K562 (cell line): ENCODE data around the gene TPD52L1. TPM values are rescaled to one million over a fixed set of nuclear protein-coding genes. Genes with fewer than 3 reads are reported as not detected.

ENCODE experiments used
- ATAC-seq: fragments of 200-7000 bp; cut with Tn5 transposase; 3 replicates; pipeline ENCODE4 v1.9.1; 2020; ENCODE audit warnings: moderate library complexity
- BruUV-seq: library from RNA; stranded (reverse); fragments of 400-500 nt; replicated peaks from 2 replicates; lab custom pipeline; 2021; lab: Mats Ljungman, UMichigan
- CTCF ChIA-PET: fragments of 300-600 bp; formaldehyde crosslinking; extraction: SDS; loops from one replicate; lab custom pipeline; 2021; ENCODE audit warnings: low intra/inter-chr PET ratio; lab: Yijun Ruan, JAX
- POLR2A ChIA-PET: fragments of 300-600, 350-650 bp; sonication (Branson Sonifier 250); formaldehyde crosslinking; extraction: SDS; loops from one replicate; lab custom pipeline; 2021; ENCODE audit warnings: antibody characterized with exemption, inconsistent platforms; lab: Yijun Ruan, JAX
- DNase-seq, 4 experiments: peaks; one replicate each; pipeline versions ENCODE4 v3.0.0 to v3.0.0-alpha.2; 2011 to 2018; ENCODE audit warnings: low spot score in 3 of 4, mixed read lengths in 3 of 4; ENCODE audit errors: extremely low read depth in 1 of 4
- FAIRE-seq: peaks from 2 replicates; lab custom pipeline; 2011; peaks lifted over from hg19 to GRCh38; lab: Jason Lieb, UNC
- H2AFZ ChIP-seq: 2 replicates; pipeline ENCODE4 v1.6.0; 2011; ENCODE audit warnings: low read depth, low read length, control low read depth, inconsistent platforms
- H3K27ac ChIP-seq: fragments of 200-600 bp; 3 replicates; pipeline ENCODE4 v1.8.0; 2011; ENCODE audit warnings: low read depth, mild to moderate bottlenecking, control low read depth, inconsistent platforms, low read length, moderate library complexity, mixed read lengths; ENCODE audit errors: extremely low read depth
- H3K27me3 ChIP-seq, 2 experiments: fragments of 300-600 bp in 1 of 2; 2 replicates in 1 of 2; 3 replicates in 1 of 2; pipeline versions ENCODE4 v1.6.0 to v1.8.0; 2011; ENCODE audit warnings: inconsistent platforms in 2 of 2, low read length in 2 of 2, mild to moderate bottlenecking in 1 of 2, mixed read lengths in 1 of 2, moderate library complexity in 1 of 2; ENCODE audit not compliant: control insufficient read depth in 2 of 2, insufficient read depth in 2 of 2
- H3K36me3 ChIP-seq: fragments of 300-600 bp; 3 replicates; pipeline ENCODE4 v1.8.0; 2011; ENCODE audit warnings: mild to moderate bottlenecking, low read length, inconsistent platforms; ENCODE audit not compliant: control insufficient read depth, insufficient read depth
- H3K4me1 ChIP-seq, 2 experiments: fragments of 200-600 bp in 1 of 2; replicated peaks in 1 of 2; 2 replicates in 1 of 2; 3 replicates in 1 of 2; pipeline versions ENCODE4 v1.5.1 to v1.8.0; 2011; ENCODE audit warnings: inconsistent platforms in 2 of 2, low read length in 2 of 2, mild to moderate bottlenecking in 1 of 2, mixed read lengths in 1 of 2, moderate library complexity in 1 of 2; ENCODE audit not compliant: control insufficient read depth in 2 of 2, insufficient read depth in 2 of 2
- H3K4me2 ChIP-seq: 2 replicates; pipeline ENCODE4 v1.6.1; 2011; ENCODE audit warnings: low read length, control low read depth, inconsistent platforms, mixed read lengths; ENCODE audit not compliant: insufficient read depth
- H3K4me3 ChIP-seq: fragments of 200-600 bp; sonication (generic), shearing (Covaris generic); 2 replicates; pipeline ENCODE4 v1.5.1; 2016; ENCODE audit warnings: control low read depth, inconsistent platforms
- H3K79me2 ChIP-seq: fragments of 200-600 bp; 3 replicates; pipeline ENCODE4 v1.8.0; 2011; ENCODE audit warnings: low read length, inconsistent platforms; ENCODE audit not compliant: control insufficient read depth, insufficient read depth
- H3K9ac ChIP-seq, 2 experiments: 2 replicates each; pipeline versions ENCODE4 v1.6.0 to v1.6.1; 2011; ENCODE audit warnings: low read depth in 2 of 2, low read length in 2 of 2, control low read depth in 1 of 2, inconsistent platforms in 1 of 2, mild to moderate bottlenecking in 1 of 2, mixed read lengths in 1 of 2; ENCODE audit not compliant: insufficient read depth in 1 of 2
- H3K9me1 ChIP-seq: one replicate; pipeline ENCODE4 v1.6.0; 2011; ENCODE audit warnings: inconsistent platforms, mild to moderate bottlenecking, low read length, moderate library complexity; ENCODE audit not compliant: control insufficient read depth, insufficient read depth
- H3K9me3 ChIP-seq: replicated peaks from 2 replicates; pipeline ENCODE4 v1.5.1; 2011; ENCODE audit warnings: low read depth, low read length, inconsistent platforms; ENCODE audit not compliant: control insufficient read depth, insufficient read depth
- H4K20me1 ChIP-seq: replicated peaks from 2 replicates; pipeline ENCODE4 v1.6.1; 2011; ENCODE audit warnings: low read length, inconsistent platforms, mixed read lengths; ENCODE audit not compliant: control insufficient read depth, insufficient read depth
- ELF2 ChIP-seq: fragments of 250-450 bp; sonication (Bioruptor Pico); IDR thresholded peaks from 2 replicates; pipeline ENCODE4 v1.5.0; 2021; ENCODE audit warnings: mild to moderate bottlenecking
- KAT8 ChIP-seq: fragments of 450-650 bp; IDR thresholded peaks from 2 replicates; pipeline ENCODE4 v1.6.1; 2016; ENCODE audit warnings: low read depth, mild to moderate bottlenecking
- STAT5A ChIP-seq: IDR thresholded peaks from 2 replicates; pipeline ENCODE4 v1.6.1; 2012; ENCODE audit warnings: low read length, inconsistent platforms, borderline replicate concordance
- TCF7 ChIP-seq: sonication (generic); IDR thresholded peaks from 2 replicates; pipeline ENCODE4 v1.6.1; 2016; ENCODE audit warnings: antibody characterized with exemption, borderline replicate concordance
- ZNF263 ChIP-seq: sonication (generic); formaldehyde crosslinking; IDR thresholded peaks from 2 replicates; pipeline ENCODE4 v1.8.0; 2022; ENCODE audit warnings: mild to moderate bottlenecking, missing genetic modification reagents, borderline replicate concordance
- WGBS: fragments of 100-300 bp; shearing (Covaris generic); methylation state at CpG from one replicate; pipeline ENCODE4 v1.1.6; 2016; ENCODE audit warnings: low coverage, mixed read lengths; ENCODE audit not compliant: insufficient coverage; ENCODE audit errors: missing lambda C conversion rate; 5-methylcytosine and 5-hydroxymethylcytosine counted together
- in situ Hi-C: fragments of 300-500 bp; cut with MboI; formaldehyde crosslinking; loops from 4 replicates; pipeline ENCODE4 v1.15.0; 2018; ENCODE audit warnings: inconsistent platforms, mixed read lengths
- intact Hi-C: fragments of 100-400 bp; cut with micrococcal nuclease; formaldehyde crosslinking; loops from 2 replicates; pipeline ENCODE4 v1.14.2; 2022
- polyA plus RNA-seq, 8 experiments: library from polyadenylated mRNA; depleted of rRNA in 4 of 8; stranded (reverse) in 5 of 8; unstranded in 3 of 8; fragments of >200 nt; fragmentation: Nextera tagmentation in 2 of 8; fragmentation: Illumina TruSeq in 1 of 8; extraction: Ambion mirVana in 2 of 8; extraction: Trizol in 1 of 8; gene quantifications; 2 replicates each; pipeline versions ENCODE4 v1.2.1 to v1.2.3, GENCODE V29; 2011 to 2014; ENCODE audit warnings: inconsistent platforms in 1 of 8, missing spikeins in 1 of 8
- total RNA-seq, 7 experiments: library from RNA; depleted of rRNA in 6 of 7; stranded (reverse); fragments of >200 nt in 6 of 7; fragmentation: Illumina TruSeq in 2 of 7; extraction: Trizol in 2 of 7; gene quantifications; 2 replicates each; pipeline versions ENCODE4 v1.2.1 to v1.2.3, GENCODE V29; 2011 to 2021; ENCODE audit warnings: low replicate concordance in 1 of 7
- TF ChIP-seq, protein P1 (sequence below): fragments of 450-650 bp; IDR thresholded peaks from 2 replicates; pipeline ENCODE4 v1.6.1; 2018; ENCODE audit warnings: mild to moderate bottlenecking, low read depth; ENCODE audit not compliant: partially characterized antibody

Gene TPD52L1
- total and polyA plus RNA-seq, 9 of the 15 experiments (the other 6 are each of a cell fraction or from before 2014, with no cell fraction given) = 12.9 to 149 (median 75.7) TPM

DNA sequence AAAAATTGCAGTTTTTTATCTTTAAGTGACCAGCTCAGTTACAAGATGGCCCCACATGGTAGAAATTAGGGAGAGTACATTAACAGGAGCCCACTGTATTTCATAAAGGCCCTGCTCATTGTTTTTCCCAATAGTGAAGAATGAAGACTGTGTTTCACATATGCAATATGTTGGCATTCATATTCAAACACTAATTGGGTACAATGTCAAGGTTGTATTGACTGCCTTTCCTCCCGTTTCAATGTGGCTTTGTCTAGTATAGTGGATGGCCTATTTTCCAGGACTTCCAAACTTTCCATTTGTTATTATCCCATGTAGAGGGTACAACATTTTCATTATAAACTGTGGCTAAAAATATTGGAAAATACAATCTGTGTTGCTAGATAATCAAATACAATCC lies 96.9 kb downstream of the TPD52L1 start:
- ATAC-seq (no peak), DNase-seq (no peak), FAIRE-seq (no peak)
- ChIA-PET POLR2A (interaction anchor here (0.9 to 1.9 kb wide), 3 partner anchors 14 to 31 kb away, joined by 3 to 5 read pairs (median 3); no protein-coding TSS in a partner anchor), CTCF (no interaction called here)
- Histone ChIP-seq H3K9ac (no peak overlapping the region), H3K9me3 (no peaks in the 10 kb centered on the region), H3K4me2 (no peak overlapping the region), H3K27me3 (no peaks in the 10 kb centered on the region), H2AFZ (no peak overlapping the region), H3K4me1 (peaks cover 3 to 8% of the 10 kb centered on the region in 2 experiments; a peak in 4 of 5 replicates), H3K36me3 (peaks cover 14% of the 10 kb centered on the region; the same call in 2 of the 3 replicates), H3K27ac (no peak overlapping the region), H3K9me1 (no peaks in the 10 kb centered on the region), H4K20me1 (no peaks in the 10 kb centered on the region), H3K4me3 (no peak overlapping the region), H3K79me2 (no peaks in the 10 kb centered on the region)
- in situ Hi-C loops = no loop called here
- intact Hi-C loops = no loop called here
- no peak for TF ChIP-seq KAT8
- no peak for TF ChIP-seq TCF7
- TF ChIP-seq ELF2 = no peak
- TF ChIP-seq ZNF263 (CRISPR knock-in tag) = no peak
- TF ChIP-seq, protein P1, sequence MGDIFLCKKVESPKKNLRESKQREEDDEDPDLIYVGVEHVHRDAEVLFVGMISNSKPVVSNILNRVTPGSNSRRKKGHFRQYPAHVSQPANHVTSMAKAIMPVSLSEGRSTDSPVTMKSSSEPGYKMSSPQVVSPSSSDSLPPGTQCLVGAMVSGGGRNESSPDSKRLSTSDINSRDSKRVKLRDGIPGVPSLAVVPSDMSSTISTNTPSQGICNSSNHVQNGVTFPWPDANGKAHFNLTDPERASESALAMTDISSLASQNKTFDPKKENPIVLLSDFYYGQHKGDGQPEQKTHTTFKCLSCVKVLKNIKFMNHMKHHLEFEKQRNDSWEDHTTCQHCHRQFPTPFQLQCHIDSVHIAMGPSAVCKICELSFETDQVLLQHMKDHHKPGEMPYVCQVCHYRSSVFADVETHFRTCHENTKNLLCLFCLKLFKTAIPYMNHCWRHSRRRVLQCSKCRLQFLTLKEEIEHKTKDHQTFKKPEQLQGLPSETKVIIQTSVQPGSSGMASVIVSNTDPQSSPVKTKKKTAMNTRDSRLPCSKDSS = no peak
- no peak for TF ChIP-seq STAT5A
- BruUV-seq = no TSS peak
- WGBS = 72% methylated on average over 1 of the region's 1 CpG
